Trophoblast cell (in vitro differentiated cells and primary cell): ENCODE measurements around the gene RANBP17.
"Not testable (repeated sequence)": the region's sequence is repeated elsewhere in the genome, so short reads cannot be mapped to it uniquely, and the experiment has no call there.

Source experiments
- DNase-seq, 2 donors: peaks; one replicate each; pipeline ENCODE4 v3.0.0-alpha.2; 2016
- H2AFZ ChIP-seq: 2 replicates; pipeline ENCODE4 v1.6.1; 2013; ENCODE audit warnings: low read length, moderate library complexity, mild to moderate bottlenecking; ENCODE audit not compliant: insufficient read depth, poor library complexity
- H2AK5ac ChIP-seq: 2 replicates; pipeline ENCODE4 v1.6.1; 2013; ENCODE audit warnings: mild to moderate bottlenecking, low read length
- H2BK120ac ChIP-seq: 2 replicates; pipeline ENCODE4 v1.6.1; 2013; ENCODE audit warnings: low read length, mild to moderate bottlenecking, moderate library complexity; ENCODE audit not compliant: insufficient read depth, poor library complexity
- H2BK12ac ChIP-seq: 2 replicates; pipeline ENCODE4 v1.6.1; 2013; ENCODE audit warnings: mild to moderate bottlenecking, low read length, moderate library complexity
- H2BK5ac ChIP-seq: 2 replicates; pipeline ENCODE4 v1.6.1; 2013; ENCODE audit warnings: low read length, low read depth, moderate library complexity, mild to moderate bottlenecking; ENCODE audit not compliant: poor library complexity
- H3K14ac ChIP-seq: 2 replicates; pipeline ENCODE4 v1.6.1; 2013; ENCODE audit warnings: mild to moderate bottlenecking, low read length
- H3K18ac ChIP-seq: 2 replicates; pipeline ENCODE4 v1.6.1; 2013; ENCODE audit warnings: mild to moderate bottlenecking, low read length
- H3K23ac ChIP-seq: 2 replicates; pipeline ENCODE4 v1.6.1; 2013; ENCODE audit warnings: low read length
- H3K27ac ChIP-seq: 2 replicates; pipeline ENCODE4 v1.5.1; 2013; ENCODE audit warnings: low read depth, mild to moderate bottlenecking, inconsistent platforms, low read length, moderate library complexity
- H3K27me3 ChIP-seq: 2 replicates; pipeline ENCODE4 v1.6.1; 2013; ENCODE audit warnings: inconsistent platforms, mild to moderate bottlenecking, low read length, moderate library complexity; ENCODE audit not compliant: insufficient read depth
- H3K36me3 ChIP-seq, 2 experiments: 1 replicate in 1 of 2; 2 replicates in 1 of 2; pipeline ENCODE4 v1.6.1; 2013; ENCODE audit warnings: low read length in 2 of 2, mild to moderate bottlenecking in 2 of 2, moderate library complexity in 1 of 2; ENCODE audit not compliant: insufficient read depth in 2 of 2, control insufficient read depth in 1 of 2
- H3K4ac ChIP-seq: 2 replicates; pipeline ENCODE4 v1.6.1; 2013; ENCODE audit warnings: low read depth, mild to moderate bottlenecking, low read length, moderate library complexity
- H3K4me1 ChIP-seq, 2 experiments: 1 replicate in 1 of 2; 2 replicates in 1 of 2; pipeline ENCODE4 v1.6.1; 2013; ENCODE audit warnings: low read length in 2 of 2, mild to moderate bottlenecking in 2 of 2, moderate library complexity in 1 of 2; ENCODE audit not compliant: insufficient read depth in 2 of 2, control insufficient read depth in 1 of 2
- H3K4me2 ChIP-seq: 2 replicates; pipeline ENCODE4 v1.6.1; 2013; ENCODE audit warnings: inconsistent platforms, mild to moderate bottlenecking, low read length, moderate library complexity
- H3K4me3 ChIP-seq: 2 replicates; pipeline ENCODE4 v1.5.1; 2013; ENCODE audit warnings: mild to moderate bottlenecking, low read depth, low read length, inconsistent platforms
- H3K79me1 ChIP-seq: one replicate; pipeline ENCODE4 v1.6.1; 2013; ENCODE audit warnings: low read length
- H3K79me2 ChIP-seq: 2 replicates; pipeline ENCODE4 v1.6.1; 2013; ENCODE audit warnings: low read length, mild to moderate bottlenecking; ENCODE audit not compliant: control insufficient read depth, insufficient read depth, poor library complexity
- H3K9ac ChIP-seq: 2 replicates; pipeline ENCODE4 v1.6.1; 2013; ENCODE audit warnings: mild to moderate bottlenecking, low read length
- H3K9me3 ChIP-seq: 2 replicates; pipeline ENCODE4 v1.6.1; 2013; ENCODE audit warnings: low read depth, mild to moderate bottlenecking, control low read depth, inconsistent platforms, low read length; ENCODE audit not compliant: insufficient read depth
- H4K12ac ChIP-seq: 2 replicates; pipeline ENCODE4 v1.6.1; 2013; ENCODE audit warnings: low read depth, mild to moderate bottlenecking, low read length, moderate library complexity
- H4K8ac ChIP-seq: 2 replicates; pipeline ENCODE4 v1.6.1; 2013; ENCODE audit warnings: low read depth, mild to moderate bottlenecking, low read length, moderate library complexity
- H4K91ac ChIP-seq: one replicate; pipeline ENCODE4 v1.6.1; 2013; ENCODE audit warnings: low read depth, mild to moderate bottlenecking, low read length, moderate library complexity
- WGBS: extraction: QIAGEN DNeasy Blood & Tissue Kit; methylation state at CpG from one replicate; pipeline ENCODE4 v1.1.7; 2013; ENCODE audit warnings: missing lambda C conversion rate; ENCODE audit not compliant: insufficient read length, insufficient coverage; ENCODE audit errors: extremely low coverage; 5-methylcytosine and 5-hydroxymethylcytosine counted together

Gene RANBP17

GRCh38 chr5:171166766-171167165 is 304.9 kb downstream of the RANBP17 start:
- H3K18ac ChIP-seq = no peak overlapping the region
- H3K27ac ChIP-seq = no peak overlapping the region
- H3K4me3 ChIP-seq = no peak overlapping the region
- H2AK5ac ChIP-seq = no peak overlapping the region
- H3K36me3 ChIP-seq = no peaks in the 10 kb centered on the region
- H3K27me3 ChIP-seq = no peaks in the 10 kb centered on the region
- H3K9me3 ChIP-seq = no peaks in the 10 kb centered on the region
- H3K23ac ChIP-seq = no peak overlapping the region
- H2BK120ac ChIP-seq = no peak overlapping the region
- H3K14ac ChIP-seq = no peak overlapping the region
- no peak overlapping the region for H3K4me2 ChIP-seq
- H4K12ac ChIP-seq = no peak overlapping the region
- DNase-seq = no peak
- no peak overlapping the region for H2BK12ac ChIP-seq
- no peaks in the 10 kb centered on the region for H3K79me2 ChIP-seq
- H3K4ac ChIP-seq = no peak overlapping the region
- no peak overlapping the region for H2BK5ac ChIP-seq
- H3K9ac ChIP-seq = no peak overlapping the region
- no peak overlapping the region for H4K91ac ChIP-seq
- no peaks in the 10 kb centered on the region for H3K79me1 ChIP-seq
- no peaks in the 10 kb centered on the region for H3K4me1 ChIP-seq
- no peak overlapping the region for H2AFZ ChIP-seq
- H4K8ac ChIP-seq = no peak overlapping the region

GRCh38 chr5:171168171-171168570 is 306.4 kb downstream of the RANBP17 start:
- Histone ChIP-seq H3K36me3 (no peaks in the 10 kb centered on the region), H3K4me2 (no peak overlapping the region), H3K9me3 (no peaks in the 10 kb centered on the region), H2AFZ (no peak overlapping the region), H3K27ac (no peak overlapping the region), H2AK5ac (no peak overlapping the region), H3K23ac (no peak overlapping the region), H3K18ac (no peak overlapping the region), H3K4ac (no peak overlapping the region), H3K79me1 (no peaks in the 10 kb centered on the region), H2BK5ac (no peak overlapping the region), H4K12ac (no peak overlapping the region), H2BK12ac (no peak overlapping the region), H3K14ac (no peak overlapping the region), H3K27me3 (no peaks in the 10 kb centered on the region), H3K79me2 (no peaks in the 10 kb centered on the region), H3K4me1 (no peaks in the 10 kb centered on the region), H4K8ac (no peak overlapping the region), H2BK120ac (no peak overlapping the region), H4K91ac (no peak overlapping the region), H3K9ac (no peak overlapping the region), H3K4me3 (no peak overlapping the region)
- no peak for DNase-seq
- WGBS = no CpG with 5 or more reads among the region's 4 CpGs

- not testable (repeated sequence) for H3K4me1 ChIP-seq, H3K9me3 ChIP-seq, H2BK12ac ChIP-seq, H3K23ac ChIP-seq, H3K79me1 ChIP-seq, H2BK120ac ChIP-seq, DNase-seq, H3K4ac ChIP-seq, H2BK5ac ChIP-seq, H4K12ac ChIP-seq, H2AK5ac ChIP-seq, H3K79me2 ChIP-seq, H2AFZ ChIP-seq, H3K18ac ChIP-seq, H3K9ac ChIP-seq, H3K4me2 ChIP-seq, H3K4me3 ChIP-seq, H4K8ac ChIP-seq, H3K27me3 ChIP-seq, H4K91ac ChIP-seq, H3K27ac ChIP-seq, H3K14ac ChIP-seq, H3K36me3 ChIP-seq
- no CpG with 5 or more reads among the region's 2 CpGs for WGBS
Observed at GRCh38 chr5:171174960-171175359, 313.1 kb downstream of the RANBP17 start.

GRCh38 chr5:171175746-171176145 is 313.9 kb downstream of the RANBP17 start:
- Histone ChIP-seq H3K79me2 (no peaks in the 10 kb centered on the region), H3K18ac (no peak overlapping the region), H3K27ac (no peak overlapping the region), H3K9me3 (no peaks in the 10 kb centered on the region), H3K27me3 (no peaks in the 10 kb centered on the region), H3K4me2 (no peak overlapping the region), H3K79me1 (no peaks in the 10 kb centered on the region), H3K23ac (no peak overlapping the region), H3K36me3 (no peaks in the 10 kb centered on the region), H3K9ac (no peak overlapping the region), H3K4me3 (no peak overlapping the region), H4K12ac (no peak overlapping the region), H2BK5ac (no peak overlapping the region), H2BK12ac (no peak overlapping the region), H4K8ac (no peak overlapping the region), H2AFZ (no peak overlapping the region), H3K4me1 (no peaks in the 10 kb centered on the region), H3K4ac (no peak overlapping the region), H4K91ac (no peak overlapping the region), H2BK120ac (no peak overlapping the region), H2AK5ac (no peak overlapping the region), H3K14ac (no peak overlapping the region)
- WGBS = no CpG with 5 or more reads among the region's 3 CpGs
- peak in 1 of 2 donors; percentile 4 for DNase-seq
